H1 (cell line): ENCODE data around the gene JAG1. TPM values are rescaled to one million over a fixed set of nuclear protein-coding genes. Genes with fewer than 3 reads are reported as not detected.

Experiments
- CTCF ChIA-PET: fragments of 300-600 bp; sonication (Branson Sonifier 250); formaldehyde crosslinking; loops from one replicate; lab custom pipeline; 2021; ENCODE audit not compliant: partially characterized antibody; lab: Charles Lee
- POLR2A ChIA-PET: fragments of 300-600 bp; sonication (Branson Sonifier 250); formaldehyde crosslinking; loops from one replicate; lab custom pipeline; 2021; ENCODE audit warnings: inconsistent platforms; ENCODE audit not compliant: partially characterized antibody; lab: Charles Lee
- DNase-seq, 2 experiments: peaks; one replicate each; pipeline versions ENCODE4 v3.0.0 to v3.0.0-alpha.2; 2010 to 2022; ENCODE audit warnings: low spot score in 2 of 2, low read depth in 1 of 2, mixed read lengths in 1 of 2
- FAIRE-seq: peaks from 2 replicates; lab custom pipeline; 2011; peaks lifted over from hg19 to GRCh38; lab: Jason Lieb, UNC
- H2AFZ ChIP-seq: 2 replicates; pipeline ENCODE4 v1.8.1; 2012; ENCODE audit warnings: low read length, inconsistent platforms
- H2AK5ac ChIP-seq: 2 replicates; pipeline ENCODE4 v1.6.1; 2013; ENCODE audit warnings: low read depth, low read length
- H2BK120ac ChIP-seq: replicated peaks from 2 replicates; pipeline ENCODE3; 2013; ENCODE audit warnings: low read depth, low read length, inconsistent platforms
- H2BK12ac ChIP-seq: 2 replicates; pipeline ENCODE4 v1.6.1; 2013; ENCODE audit warnings: low read depth, low read length
- H2BK15ac ChIP-seq: 2 replicates; pipeline ENCODE4 v1.6.1; 2013; ENCODE audit warnings: low read length
- H2BK20ac ChIP-seq: 2 replicates; pipeline ENCODE4 v1.6.1; 2013; ENCODE audit warnings: low read length
- H2BK5ac ChIP-seq: 2 replicates; pipeline ENCODE4 v1.6.1; 2013; ENCODE audit warnings: low read depth, low read length
- H3K14ac ChIP-seq: 2 replicates; pipeline ENCODE4 v1.6.1; 2013; ENCODE audit warnings: inconsistent platforms; ENCODE audit not compliant: insufficient read length
- H3K18ac ChIP-seq: 2 replicates; pipeline ENCODE4 v1.6.1; 2013; ENCODE audit warnings: low read length; ENCODE audit errors: extremely low read depth
- H3K23ac ChIP-seq: 2 replicates; pipeline ENCODE4 v1.6.1; 2013; ENCODE audit warnings: inconsistent platforms; ENCODE audit not compliant: insufficient read length
- H3K23me2 ChIP-seq: 2 replicates; pipeline ENCODE4 v1.6.1; 2013; ENCODE audit warnings: low read depth, low read length
- H3K27ac ChIP-seq: 2 replicates; pipeline ENCODE4 v1.6.1; 2011; ENCODE audit warnings: low read depth, low read length, inconsistent platforms
- H3K27me3 ChIP-seq, 4 experiments: replicated peaks in 1 of 4; 1 replicate in 1 of 4; 2 replicates in 3 of 4; pipeline versions ENCODE4 v1.6.1 to v1.8.1; 2011 to 2013; ENCODE audit warnings: low read length in 3 of 4, mild to moderate bottlenecking in 3 of 4, inconsistent platforms in 2 of 4, mixed read lengths in 2 of 4, moderate library complexity in 1 of 4; ENCODE audit not compliant: control insufficient read depth in 3 of 4, insufficient read depth in 3 of 4; ENCODE audit errors: extremely low read depth in 1 of 4
- H3K36me3 ChIP-seq, 4 experiments: 2 replicates each; pipeline versions ENCODE4 v1.6.1 to v1.8.1; 2011 to 2013; ENCODE audit warnings: mild to moderate bottlenecking in 4 of 4, low read length in 3 of 4, moderate library complexity in 2 of 4, control low read depth in 1 of 4, inconsistent platforms in 1 of 4; ENCODE audit not compliant: insufficient read depth in 4 of 4, control insufficient read depth in 2 of 4
- H3K4ac ChIP-seq: replicated peaks from 2 replicates; pipeline ENCODE3; 2013; ENCODE audit warnings: low read length, low read depth, mixed read lengths, inconsistent platforms; ENCODE audit not compliant: insufficient read length
- H3K4me1 ChIP-seq, 4 experiments: replicated peaks in 1 of 4; 1 replicate in 1 of 4; 2 replicates in 3 of 4; pipeline versions ENCODE4 v1.6.1 to v1.8.1; 2011 to 2013; ENCODE audit warnings: low read length in 3 of 4, inconsistent platforms in 2 of 4, mixed read lengths in 1 of 4; ENCODE audit not compliant: insufficient read depth in 4 of 4, control insufficient read depth in 3 of 4
- H3K4me2 ChIP-seq, 2 experiments: 2 replicates each; pipeline versions ENCODE4 v1.6.1 to v1.8.1; 2011 to 2013; ENCODE audit warnings: low read depth in 2 of 2, low read length in 2 of 2, control low read depth in 1 of 2, inconsistent platforms in 1 of 2, mild to moderate bottlenecking in 1 of 2; ENCODE audit not compliant: insufficient read depth in 1 of 2
- H3K4me3 ChIP-seq, 4 experiments: fragments of 200-600, 300-600 bp in 1 of 4; sonication (generic), shearing (Covaris generic), sonication (Bioruptor Twin) in 1 of 4; 2 replicates each; pipeline versions ENCODE4 v1.5.1 to v1.8.1; 2011 to 2016; ENCODE audit warnings: low read length in 4 of 4, low read depth in 3 of 4, control low read depth in 2 of 4, inconsistent platforms in 2 of 4, mild to moderate bottlenecking in 2 of 4, mixed read lengths in 1 of 4, moderate library complexity in 1 of 4; ENCODE audit not compliant: insufficient read depth in 2 of 4; ENCODE audit errors: extremely low read depth in 1 of 4
- H3K56ac ChIP-seq: replicated peaks from 2 replicates; pipeline ENCODE3; 2013; ENCODE audit warnings: low read depth, mild to moderate bottlenecking, mixed read lengths, low read length, inconsistent platforms; ENCODE audit not compliant: insufficient read length
- H3K79me1 ChIP-seq: 2 replicates; pipeline ENCODE4 v1.6.1; 2013; ENCODE audit warnings: low read depth, low read length, control low read depth
- H3K79me2 ChIP-seq, 2 experiments: 2 replicates each; pipeline versions ENCODE4 v1.6.1 to v1.8.1; 2012 to 2013; ENCODE audit warnings: low read length in 2 of 2, mild to moderate bottlenecking in 2 of 2, inconsistent platforms in 1 of 2; ENCODE audit not compliant: insufficient read depth in 2 of 2, control insufficient read depth in 1 of 2
- H3K9ac ChIP-seq, 4 experiments: replicated peaks in 1 of 4; 1 replicate in 1 of 4; 2 replicates in 3 of 4; pipeline versions ENCODE4 v1.6.1 to v1.8.1; 2011 to 2013; ENCODE audit warnings: low read depth in 3 of 4, low read length in 3 of 4, control low read depth in 2 of 4, mild to moderate bottlenecking in 2 of 4, moderate library complexity in 2 of 4, inconsistent platforms in 1 of 4; ENCODE audit errors: extremely low read depth in 1 of 4
- H3K9me3 ChIP-seq, 2 experiments: 2 replicates each; pipeline versions ENCODE4 v1.6.1 to v1.8.1; 2012 to 2013; ENCODE audit warnings: mild to moderate bottlenecking in 2 of 2, moderate library complexity in 2 of 2, control low read depth in 1 of 2, inconsistent platforms in 1 of 2, low read depth in 1 of 2, low read length in 1 of 2, mixed read lengths in 1 of 2; ENCODE audit not compliant: insufficient read depth in 2 of 2
- H4K20me1 ChIP-seq, 2 experiments: replicated peaks in 1 of 2; 2 replicates each; pipeline versions ENCODE3 to v1.8.1; 2011 to 2013; ENCODE audit warnings: inconsistent platforms in 2 of 2, low read length in 2 of 2, mild to moderate bottlenecking in 1 of 2; ENCODE audit not compliant: insufficient read depth in 2 of 2, control insufficient read depth in 1 of 2
- H4K5ac ChIP-seq: 2 replicates; pipeline ENCODE4 v1.6.1; 2013; ENCODE audit warnings: low read length, low read depth, mixed read lengths, inconsistent platforms; ENCODE audit not compliant: insufficient read length
- H4K8ac ChIP-seq: 2 replicates; pipeline ENCODE4 v1.8.0; 2013; ENCODE audit warnings: mild to moderate bottlenecking, moderate library complexity, low read length, inconsistent platforms; ENCODE audit not compliant: insufficient read depth; ENCODE audit errors: extremely low read depth
- H4K91ac ChIP-seq: replicated peaks from 2 replicates; pipeline ENCODE3; 2013; ENCODE audit warnings: low read length, mixed read lengths, inconsistent platforms; ENCODE audit not compliant: insufficient read length
- EZH2 ChIP-seq: fragments of 200-600 bp; sonication (generic); IDR thresholded peaks from 2 replicates; pipeline ENCODE4 v1.7.1; 2012; ENCODE audit warnings: low read depth, mild to moderate bottlenecking, moderate library complexity, low read length, inconsistent platforms; ENCODE audit not compliant: severe bottlenecking
- FOSL1 ChIP-seq: IDR thresholded peaks from 2 replicates; pipeline ENCODE4 v1.6.1; 2011; ENCODE audit warnings: mild to moderate bottlenecking, low read depth, low read length, moderate library complexity; ENCODE audit not compliant: insufficient read depth
- KDM1A ChIP-seq: fragments of 200-600, 300-600 bp; sonication (generic); IDR thresholded peaks from 2 replicates; pipeline ENCODE4 v1.7.1; 2016; ENCODE audit warnings: mild to moderate bottlenecking, low read length, borderline replicate concordance
- PHF8 ChIP-seq: fragments of 200-600 bp; sonication (generic); conservative IDR thresholded peaks from 2 replicates; pipeline ENCODE4 v1.7.1; 2012; ENCODE audit warnings: low read depth, mild to moderate bottlenecking, inconsistent platforms, low read length, moderate library complexity
- SAP30 ChIP-seq: fragments of 300-600 bp; sonication (generic); IDR thresholded peaks from 2 replicates; pipeline ENCODE4 v1.7.1; 2012; ENCODE audit warnings: low read length, moderate library complexity, mild to moderate bottlenecking, inconsistent platforms; ENCODE audit not compliant: insufficient read depth, insufficient replicate concordance
- SP4 ChIP-seq: IDR thresholded peaks from 2 replicates; pipeline ENCODE4 v1.6.1; 2012; ENCODE audit warnings: low read length, inconsistent platforms
- WGBS, 2 experiments: shearing (Covaris generic) in 1 of 2; methylation state at CpG; one replicate each; pipeline versions ENCODE4 v1.1.6 to v1.1.7; 2013 to 2015; ENCODE audit warnings: low lambda C conversion rate in 2 of 2, mixed read lengths in 2 of 2, inconsistent platforms in 1 of 2, low coverage in 1 of 2, missing lambda C conversion rate in 1 of 2; ENCODE audit not compliant: insufficient replicate concordance in 2 of 2, insufficient coverage in 1 of 2, insufficient read length in 1 of 2; ENCODE audit errors: extremely low coverage in 1 of 2, missing lambda C conversion rate in 1 of 2; 5-methylcytosine and 5-hydroxymethylcytosine counted together
- polyA plus RNA-seq, 7 experiments: library from polyadenylated mRNA; depleted of rRNA in 3 of 7; stranded (reverse) in 5 of 7; unstranded in 2 of 7; fragments of >200 nt in 5 of 7; fragments of 200-250 nt in 2 of 7; gene quantifications; 1 replicate in 5 of 7; 2 replicates in 1 of 7; 4 replicates in 1 of 7; pipeline versions ENCODE4 v1.2.1 to v1.2.3, GENCODE V29; 2011 to 2013; ENCODE audit warnings: missing spikeins in 2 of 7, mixed read lengths in 2 of 7
- total RNA-seq: library from RNA; stranded (reverse); fragmentation: NEBNext Ultra II Directional; extraction: Animal tissue kit (Norgen Biotek cat#: 25700); gene quantifications from 2 replicates; pipeline ENCODE4 v1.2.1, GENCODE V29; 2021
- TF ChIP-seq, protein P1 (sequence below): IDR thresholded peaks from 2 replicates; pipeline ENCODE4 v1.6.1; 2012; ENCODE audit warnings: inconsistent platforms

The JAG1 gene
- total and polyA plus RNA-seq, 2 of the 8 experiments (the other 6 are each of a cell fraction or from before 2014, with no cell fraction given), result 13.5 to 27.3 TPM

- no peak overlapping the region for H2BK120ac ChIP-seq
- ChIA-PET POLR2A (no interaction called here), CTCF (interaction anchor here (2.1 kb wide), 1 partner anchor 15 kb away, joined by 10 read pairs; no protein-coding TSS in a partner anchor)
- no peak overlapping the region for H3K27ac ChIP-seq
- no peak overlapping the region for H3K18ac ChIP-seq
- no peak overlapping the region for H3K4me2 ChIP-seq
- 92% methylated on average over 4 of the region's 4 CpGs; no CpG with 5 or more reads in 1 of the 2 experiments for whole genome bisulfite sequencing, 2 experiments
- no peak overlapping the region for H3K56ac ChIP-seq
- no peaks in the 10 kb centered on the region for H3K79me2 ChIP-seq
- H3K9me3 ChIP-seq, result no peaks in the 10 kb centered on the region
- H4K5ac ChIP-seq, result no peak overlapping the region
- H3K9ac ChIP-seq, result no peak overlapping the region
- no peak overlapping the region for H3K14ac ChIP-seq
- H3K23ac ChIP-seq, result no peak overlapping the region
- H2AK5ac ChIP-seq, result no peak overlapping the region
- no peak overlapping the region for H2BK5ac ChIP-seq
- no peak for DNase-seq
- H2BK12ac ChIP-seq, result no peak overlapping the region
- H3K4me3 ChIP-seq, result no peak overlapping the region
- TF ChIP-seq EZH2 (no peak), PHF8 (no peak), KDM1A (no peak), SAP30 (no peak), FOSL1 (no peak), SP4 (no peak)
- TF ChIP-seq, protein P1, sequence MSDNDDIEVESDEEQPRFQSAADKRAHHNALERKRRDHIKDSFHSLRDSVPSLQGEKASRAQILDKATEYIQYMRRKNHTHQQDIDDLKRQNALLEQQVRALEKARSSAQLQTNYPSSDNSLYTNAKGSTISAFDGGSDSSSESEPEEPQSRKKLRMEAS, result no peak
- no peak for FAIRE-seq
- H4K20me1 ChIP-seq, result no peaks in the 10 kb centered on the region
- no peak overlapping the region for H3K4ac ChIP-seq
- H4K8ac ChIP-seq, result no peak overlapping the region
- H3K27me3 ChIP-seq, result no peaks in the 10 kb centered on the region
- no peak overlapping the region for H4K91ac ChIP-seq
- H2BK20ac ChIP-seq, result no peak overlapping the region
- no peak overlapping the region for H2AFZ ChIP-seq
- no peaks in the 10 kb centered on the region for H3K23me2 ChIP-seq
- no peaks in the 10 kb centered on the region for H3K79me1 ChIP-seq
- no peaks in the 10 kb centered on the region for H3K36me3 ChIP-seq
- no peaks in the 10 kb centered on the region for H3K4me1 ChIP-seq
- no peak overlapping the region for H2BK15ac ChIP-seq
Measured at GRCh38 chr20:10681494-10681893, 7.7 kb upstream of the JAG1 start.
